Activated CD8-positive, alpha-beta memory T cell treated with anti-CD3 and anti-CD28 coated beads, Interleukin-2, amount 50 U/mL, for 24 hours (primary cell): Measurements from ENCODE around the gene TMEM175.
A peak's percentile ranks its signal among the peaks of the same experiment; 100 is the strongest.
"Not testable (repeated sequence)": the region's sequence is repeated elsewhere in the genome, so short reads cannot be mapped to it uniquely, and the experiment has no call there.

Experiments
- DNase-seq: peaks from one replicate; pipeline ENCODE4 v3.0.0-alpha.2; 2020; ENCODE audit errors: extremely low read depth

Gene TMEM175

DNA sequence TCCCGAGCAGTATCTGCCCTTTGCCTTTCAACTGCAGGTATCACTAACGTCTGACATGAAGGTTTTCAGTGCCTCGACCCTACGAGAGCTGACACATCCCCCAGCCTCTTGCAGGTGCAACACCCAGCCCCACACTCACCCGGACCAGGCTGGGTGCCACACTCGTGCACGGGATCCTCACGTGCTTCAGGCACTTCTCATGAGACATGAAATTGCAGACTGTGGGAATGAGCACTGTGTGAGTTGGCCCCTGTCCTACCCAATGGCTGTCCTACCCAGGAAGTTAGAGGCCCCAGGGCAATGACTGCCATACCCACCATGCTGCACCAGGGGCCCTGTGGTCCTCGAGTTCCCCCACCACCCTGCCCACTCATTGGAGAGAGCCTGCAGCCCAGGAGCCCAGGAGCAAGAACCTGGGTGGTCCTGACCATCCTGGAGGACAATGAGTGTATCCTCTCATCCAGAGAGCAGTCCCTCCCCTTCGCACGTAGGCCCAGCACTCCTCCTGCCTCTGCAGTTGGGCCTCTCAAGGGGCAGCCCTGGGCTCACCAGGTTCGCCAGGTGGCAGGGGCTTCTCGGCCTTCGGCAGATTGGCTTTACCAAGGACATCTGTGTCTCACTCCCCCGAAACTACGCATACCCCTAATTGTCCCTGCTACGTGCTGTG lies 38.7 kb downstream of the TMEM175 start:
- no peak for DNase-seq

DNA sequence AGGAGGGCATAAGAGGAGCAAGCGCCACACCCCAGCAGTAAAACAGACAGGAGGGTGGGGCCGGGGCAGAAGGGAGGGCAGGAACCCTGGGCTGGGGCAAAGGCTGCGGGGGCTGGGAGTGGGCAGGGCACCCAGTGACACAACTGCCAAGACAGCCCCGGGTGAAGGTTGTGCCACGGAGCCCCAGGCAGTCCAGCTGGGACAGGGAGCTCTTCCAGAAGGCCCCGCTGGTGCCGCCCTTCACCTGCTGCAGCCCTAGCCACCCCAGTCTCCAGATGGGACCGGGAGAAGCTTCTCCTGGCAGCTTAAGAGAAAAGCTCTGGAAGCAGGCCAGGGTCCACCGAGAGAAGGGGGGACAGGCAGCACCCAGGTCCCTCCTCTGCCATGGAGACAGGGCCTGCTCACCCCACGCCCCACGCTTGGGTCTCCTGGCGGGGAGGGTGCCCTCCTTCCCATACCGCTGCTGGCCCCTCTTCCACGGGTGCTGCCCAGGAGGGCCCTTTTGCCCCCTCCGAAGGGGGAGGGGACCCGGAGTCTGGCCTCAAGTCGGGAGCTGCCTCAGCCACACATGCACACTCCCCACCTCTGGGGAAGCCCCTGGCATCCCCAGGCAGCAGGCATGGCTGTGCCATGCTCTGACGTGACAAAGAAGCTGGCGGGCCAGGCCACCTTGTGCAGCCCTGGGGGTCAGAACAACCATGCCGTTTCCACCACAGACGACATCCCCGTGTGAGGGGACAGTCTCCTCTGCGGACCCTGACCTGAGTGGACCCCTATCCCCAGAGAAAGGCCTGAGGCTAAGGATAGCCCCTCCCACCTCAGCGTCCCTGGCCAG lies 39.6 kb downstream of the TMEM175 start:
- DNase-seq, result no peak

DNA sequence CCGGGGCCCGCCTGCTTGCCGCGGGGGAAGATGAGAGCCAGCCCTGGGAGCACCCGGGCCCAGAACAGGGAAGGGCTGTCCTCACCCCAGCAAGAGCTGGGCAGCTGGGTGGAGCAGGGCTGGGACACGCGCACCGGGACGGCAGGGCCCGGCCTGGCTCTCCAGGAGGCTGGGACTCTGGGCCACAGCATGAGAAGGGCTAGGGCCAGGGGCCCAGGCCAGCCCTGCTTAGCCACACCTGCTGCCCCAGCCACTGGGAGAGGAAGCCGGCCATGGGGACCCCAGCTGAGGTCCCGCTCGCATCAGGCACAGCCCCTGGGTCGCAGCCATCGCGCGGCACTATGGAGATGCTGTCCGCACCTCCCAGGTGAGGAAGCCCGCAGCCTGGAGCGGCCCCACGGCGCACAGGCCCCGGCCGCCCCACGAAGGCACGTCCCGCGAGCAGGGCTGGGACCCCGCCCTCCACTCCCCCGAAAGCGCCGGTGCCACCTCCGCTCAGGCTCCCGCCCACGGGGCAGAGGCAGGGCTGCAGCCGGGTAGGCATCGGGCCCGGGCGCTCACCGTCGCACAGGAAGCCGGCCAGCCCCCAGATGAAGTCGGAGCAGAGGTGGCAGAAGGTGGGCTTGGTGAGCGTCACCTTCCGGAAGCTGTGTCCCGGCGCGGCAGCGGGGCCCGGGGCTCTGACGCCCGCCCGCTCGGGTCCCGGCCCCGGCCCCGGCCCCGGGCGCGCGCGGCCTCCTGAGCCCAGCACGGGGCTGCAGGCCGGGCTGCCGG lies 40.6 kb downstream of the TMEM175 start:
- no peak for DNase-seq

DNA sequence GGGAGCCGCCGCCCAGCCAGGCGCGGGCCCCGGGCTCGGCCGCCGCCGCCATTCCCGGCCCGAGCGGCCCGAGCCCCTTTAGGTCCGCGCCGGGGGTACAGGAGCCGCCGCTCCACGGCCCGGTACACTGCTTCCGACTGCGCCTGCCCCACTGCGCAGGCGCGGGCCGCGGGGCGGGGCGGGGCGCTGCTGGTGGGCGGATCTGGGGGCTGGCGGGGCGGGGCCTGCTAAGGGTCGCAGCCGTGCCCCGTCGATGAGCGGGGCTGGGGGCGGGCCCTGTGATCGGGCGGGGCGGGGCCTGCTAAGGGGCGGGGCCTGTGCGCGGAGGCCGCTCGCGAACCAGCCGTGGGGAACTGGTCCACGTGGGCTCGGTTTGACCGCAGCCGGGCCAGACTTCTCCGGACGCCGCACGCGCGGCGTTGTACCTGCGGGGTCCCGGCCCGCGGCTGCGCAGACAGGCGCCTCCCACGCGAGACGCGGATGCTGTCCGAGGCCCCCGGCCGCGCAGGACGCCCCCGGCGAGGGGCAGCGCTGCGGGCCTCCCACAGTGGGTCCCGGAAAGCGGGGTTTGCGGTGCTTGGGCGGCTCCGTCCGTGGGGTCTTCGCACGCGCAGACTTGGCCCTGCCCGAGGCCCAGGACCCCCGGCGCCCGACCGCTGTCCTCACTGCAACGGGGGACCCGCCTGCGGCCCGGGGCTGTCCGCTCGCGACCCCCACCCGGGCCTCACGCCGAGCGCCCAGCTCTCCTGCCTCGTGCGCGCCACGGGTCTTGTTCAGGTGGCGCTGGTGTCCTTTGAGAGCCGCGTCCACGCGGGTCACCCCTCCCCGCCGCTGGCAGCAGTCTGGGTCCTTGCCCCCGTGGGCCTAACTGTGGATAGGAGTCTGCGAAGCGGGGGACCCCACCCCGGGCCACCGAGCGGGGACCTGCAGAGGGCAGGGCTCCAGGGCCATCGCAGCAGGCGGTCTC lies 41.5 kb downstream of the TMEM175 start, which contains the start of gene DGKQ:
DGKQ (minus strand) TSS at position 139 of the 967 bp plus-strand sequence; CDS start at position 52, 87 bp downstream.
- peak; percentile 49 for DNase-seq

DNA sequence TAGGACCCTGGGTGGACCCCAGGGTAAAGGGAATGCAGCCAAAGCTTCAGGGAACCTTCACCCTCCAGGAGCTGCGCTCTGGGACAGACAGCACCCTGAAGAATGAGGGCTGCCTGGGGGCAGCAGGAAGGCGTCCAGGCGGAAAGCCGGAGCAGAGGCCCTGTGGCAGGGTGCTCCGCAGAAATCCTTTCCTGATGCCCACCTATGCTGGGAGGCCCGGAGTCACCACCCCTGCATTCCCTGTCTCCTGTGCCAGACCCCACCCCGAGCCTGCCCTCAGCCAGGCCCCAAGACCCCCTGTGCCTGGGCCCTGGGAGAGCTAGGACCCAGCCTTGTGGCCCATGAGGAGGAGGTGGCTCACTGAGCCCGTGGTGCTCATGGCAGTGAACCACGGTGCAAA lies 42.4 kb downstream of the TMEM175 start:
- no peak for DNase-seq

DNA sequence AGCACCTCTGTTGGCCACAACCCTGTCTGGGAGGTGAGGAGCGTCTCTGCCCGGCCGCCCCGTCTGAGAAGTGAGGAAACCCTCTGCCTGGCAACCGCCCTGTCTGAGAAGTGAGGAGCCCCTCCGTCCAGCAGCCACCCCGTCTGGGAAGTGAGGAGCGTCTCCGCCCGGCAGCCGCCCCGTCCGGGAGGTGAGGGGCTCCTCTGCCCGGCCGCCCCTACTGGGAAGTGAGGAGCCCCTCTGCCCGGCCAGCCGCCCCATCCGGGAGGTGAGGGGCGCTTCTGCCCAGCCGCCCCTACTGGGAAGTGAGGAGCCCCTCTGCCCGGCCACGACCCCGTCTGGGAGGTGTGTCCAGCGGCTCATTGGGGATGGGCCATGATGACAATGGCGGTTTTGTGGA lies 43.8 kb downstream of the TMEM175 start:
- DNase-seq, result not testable (repeated sequence)

DNA sequence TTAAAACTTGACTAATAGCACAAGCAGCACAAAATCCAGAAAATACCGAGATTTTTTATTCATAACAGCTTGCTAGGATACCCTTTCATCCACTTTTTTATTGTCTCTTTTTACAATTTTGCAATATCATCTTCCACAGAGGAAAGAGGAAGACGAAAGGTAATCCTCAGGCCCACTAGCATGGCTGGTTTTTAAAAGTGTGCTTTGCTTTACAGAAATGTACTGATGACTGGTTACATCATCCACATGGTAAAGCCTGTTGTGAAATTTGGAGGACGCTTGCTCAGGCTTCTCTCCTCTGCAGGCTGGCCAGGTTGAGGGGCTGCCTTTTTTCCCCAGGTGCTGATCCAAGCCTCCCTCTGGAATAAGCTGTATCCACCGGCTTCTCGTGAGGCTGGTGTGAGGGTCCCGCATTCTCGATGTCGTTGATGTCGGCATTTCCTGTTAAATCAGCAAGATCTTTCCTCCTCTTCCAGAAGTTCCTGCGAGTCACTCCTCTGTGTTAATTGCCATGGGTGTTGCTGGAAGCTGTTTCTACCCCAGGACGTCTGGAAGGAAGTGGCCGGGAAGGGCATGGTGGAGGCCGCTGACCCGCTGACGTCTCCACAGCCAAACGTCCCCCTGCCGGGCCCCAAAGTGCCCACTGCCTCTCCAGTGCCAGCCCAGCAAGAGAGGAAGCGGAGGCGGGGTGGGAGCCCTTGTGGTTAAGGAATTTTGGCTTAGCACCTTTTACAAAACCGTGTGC lies 46.9 kb downstream of the TMEM175 start:
- DNase-seq, result no peak

DNA sequence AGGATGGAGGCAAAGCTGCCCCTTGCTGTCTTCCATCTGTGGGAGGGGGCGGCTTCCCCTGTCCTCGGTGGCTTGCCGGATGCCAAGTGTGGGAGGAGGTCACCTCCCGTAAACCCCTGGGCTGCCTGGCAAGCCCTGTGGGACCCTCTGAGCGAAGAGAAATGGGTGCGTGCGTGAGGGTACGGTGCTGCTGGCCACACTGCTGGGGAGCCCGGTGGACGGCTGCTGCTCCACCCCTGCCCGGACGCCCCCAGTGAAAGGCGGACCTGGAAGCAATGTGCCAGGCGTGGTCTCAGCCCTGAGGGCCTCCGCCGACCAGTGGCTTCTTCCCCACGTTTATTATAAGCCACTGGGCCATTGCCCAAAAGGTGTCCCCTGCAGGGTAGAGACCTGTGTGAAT lies 50.0 kb downstream of the TMEM175 start:
- DNase-seq, result no peak

DNA sequence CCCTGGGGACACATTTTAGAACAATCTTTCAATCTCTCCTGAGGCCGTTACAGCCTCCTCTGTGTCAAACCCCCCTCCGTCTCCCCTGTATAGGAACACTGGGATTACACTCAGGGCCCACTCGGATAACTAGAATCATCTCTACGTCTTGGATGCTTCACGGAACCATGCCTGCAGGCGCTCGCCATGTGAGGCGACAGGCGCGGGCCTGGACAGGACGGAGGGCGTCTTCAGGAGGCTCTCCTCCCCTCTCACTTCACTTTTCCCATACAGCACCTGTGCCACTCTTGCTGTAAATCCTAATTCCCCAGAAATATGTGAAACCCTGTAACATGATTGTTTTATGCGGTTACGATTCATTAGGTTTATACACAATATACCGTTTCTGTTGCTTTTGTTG lies 50.6 kb downstream of the TMEM175 start:
- DNase-seq, result no peak

DNA sequence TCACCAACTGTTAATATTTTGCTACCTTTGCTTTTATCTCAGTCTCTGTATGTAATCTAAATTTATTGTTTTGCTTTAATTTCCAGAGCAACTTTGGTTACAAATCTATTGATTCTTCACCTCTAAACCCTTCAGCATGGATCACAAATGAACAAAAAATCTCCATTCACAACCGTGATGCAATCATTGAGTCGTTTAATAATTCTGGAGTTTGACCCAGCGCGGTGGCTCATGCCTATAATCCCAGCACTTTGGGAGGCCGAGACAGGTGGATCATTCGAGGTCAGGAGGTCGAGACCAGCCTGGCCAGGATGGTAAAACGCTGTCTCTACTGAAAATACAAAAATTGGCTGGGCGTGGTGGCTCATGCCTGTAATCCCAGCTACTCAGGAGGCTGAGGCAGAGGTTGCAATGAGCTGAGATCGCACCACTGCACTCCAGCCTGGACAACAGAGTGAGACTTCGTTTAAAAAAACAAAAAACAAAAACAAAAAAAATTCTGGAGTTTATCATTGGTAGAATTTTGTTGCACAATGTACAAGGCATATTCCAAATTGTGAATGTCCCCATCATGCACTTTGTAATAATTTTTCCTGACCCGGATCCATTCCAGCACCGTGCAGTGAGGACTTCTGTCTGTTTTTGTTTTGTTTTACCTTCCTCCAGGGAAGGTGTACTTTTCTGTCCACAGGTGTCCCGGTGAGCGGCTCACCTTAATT lies 52.2 kb downstream of the TMEM175 start:
- no peak for DNase-seq

DNA sequence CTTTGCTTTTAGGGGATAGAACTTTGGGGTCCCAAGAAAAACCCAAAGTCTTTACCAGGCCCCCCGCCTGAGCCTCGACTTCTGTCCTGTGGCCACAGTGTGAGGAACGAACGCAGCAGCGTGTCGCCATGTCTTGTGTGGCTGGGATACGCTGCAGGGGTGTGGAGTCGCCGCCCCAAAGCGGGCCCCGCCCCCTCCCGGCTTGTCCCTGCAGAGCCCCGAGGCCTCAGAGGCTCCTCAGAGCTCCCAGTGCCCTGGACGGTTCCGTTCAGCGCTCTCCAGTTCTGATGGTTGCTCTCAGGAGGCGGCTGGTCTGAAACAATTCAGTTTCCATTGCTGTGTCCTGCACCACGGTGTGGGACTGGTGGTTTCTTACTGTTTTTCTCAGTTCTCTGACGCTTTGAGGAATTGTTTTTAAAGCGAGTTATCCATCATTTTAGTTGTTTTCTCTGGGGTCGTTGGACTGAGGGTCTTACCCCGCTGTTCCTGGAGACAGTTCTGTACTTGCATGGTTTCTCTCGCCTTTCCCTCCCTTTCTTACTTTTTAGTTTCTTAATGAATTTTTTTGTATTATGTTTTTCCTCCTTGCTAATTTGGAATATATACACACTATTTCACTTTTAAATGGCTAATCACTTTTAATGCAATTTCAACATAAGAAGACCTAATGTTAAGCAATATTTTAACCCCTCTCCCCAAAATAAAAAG lies 53.0 kb downstream of the TMEM175 start:
- peak; percentile 35 for DNase-seq

DNA sequence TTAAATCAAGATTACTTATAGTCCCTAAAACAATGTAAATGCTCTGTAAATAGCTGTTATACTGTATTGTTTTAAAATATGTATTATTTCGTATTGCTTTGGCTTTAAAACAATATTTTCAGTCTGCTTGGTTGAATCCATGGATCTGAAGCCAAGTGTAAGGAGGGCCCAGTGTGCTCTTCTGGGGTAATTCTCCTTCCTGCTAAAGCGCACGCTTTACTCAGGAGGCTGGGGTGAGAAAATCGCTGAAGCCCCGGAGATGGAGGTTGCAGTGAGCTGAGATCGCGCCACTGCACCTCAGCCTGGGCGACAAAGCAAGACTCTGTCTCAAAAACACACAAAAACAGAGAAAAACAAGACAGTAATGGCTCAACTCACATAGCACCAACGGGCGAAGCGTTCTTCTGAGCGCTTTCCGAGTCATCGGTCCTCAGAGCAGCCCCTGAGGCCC lies 54.2 kb downstream of the TMEM175 start:
- DNase-seq, result no peak

DNA sequence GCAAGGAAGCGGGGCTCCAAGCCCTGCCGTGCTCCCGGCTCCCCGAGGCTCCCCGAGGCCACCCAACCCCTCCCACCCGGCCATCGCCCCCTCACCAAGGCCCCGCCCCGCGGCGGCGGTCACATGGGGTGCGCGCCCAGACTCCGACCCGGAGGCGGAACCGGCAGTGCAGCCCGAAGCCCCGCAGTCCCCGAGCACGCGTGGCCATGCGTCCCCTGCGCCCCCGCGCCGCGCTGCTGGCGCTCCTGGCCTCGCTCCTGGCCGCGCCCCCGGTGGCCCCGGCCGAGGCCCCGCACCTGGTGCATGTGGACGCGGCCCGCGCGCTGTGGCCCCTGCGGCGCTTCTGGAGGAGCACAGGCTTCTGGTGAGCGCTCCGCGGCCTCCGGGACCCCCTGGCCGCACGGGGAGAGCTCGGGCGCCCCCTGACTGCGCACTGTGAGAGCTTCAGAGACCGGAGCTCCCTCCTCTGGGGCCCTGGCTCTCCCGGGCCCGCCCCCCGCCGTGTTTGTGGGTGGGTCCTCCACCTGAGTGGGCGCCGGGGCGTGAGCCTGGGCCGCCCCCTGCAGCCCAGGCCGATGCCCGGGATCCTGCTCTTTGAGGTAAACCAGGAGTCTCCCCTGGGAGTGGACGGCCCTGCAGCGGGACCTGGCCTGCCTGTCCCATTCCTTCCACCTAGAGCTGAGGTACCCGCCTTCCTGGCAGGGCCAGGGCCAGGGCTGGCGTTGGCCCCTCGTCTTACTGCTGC lies 54.8 kb downstream of the TMEM175 start, which contains the start of gene IDUA:
IDUA (plus strand) TSS at position 166 of the 745 bp plus-strand sequence; CDS start at position 207, 41 bp downstream.
- DNase-seq, result peak; percentile 58

DNA sequence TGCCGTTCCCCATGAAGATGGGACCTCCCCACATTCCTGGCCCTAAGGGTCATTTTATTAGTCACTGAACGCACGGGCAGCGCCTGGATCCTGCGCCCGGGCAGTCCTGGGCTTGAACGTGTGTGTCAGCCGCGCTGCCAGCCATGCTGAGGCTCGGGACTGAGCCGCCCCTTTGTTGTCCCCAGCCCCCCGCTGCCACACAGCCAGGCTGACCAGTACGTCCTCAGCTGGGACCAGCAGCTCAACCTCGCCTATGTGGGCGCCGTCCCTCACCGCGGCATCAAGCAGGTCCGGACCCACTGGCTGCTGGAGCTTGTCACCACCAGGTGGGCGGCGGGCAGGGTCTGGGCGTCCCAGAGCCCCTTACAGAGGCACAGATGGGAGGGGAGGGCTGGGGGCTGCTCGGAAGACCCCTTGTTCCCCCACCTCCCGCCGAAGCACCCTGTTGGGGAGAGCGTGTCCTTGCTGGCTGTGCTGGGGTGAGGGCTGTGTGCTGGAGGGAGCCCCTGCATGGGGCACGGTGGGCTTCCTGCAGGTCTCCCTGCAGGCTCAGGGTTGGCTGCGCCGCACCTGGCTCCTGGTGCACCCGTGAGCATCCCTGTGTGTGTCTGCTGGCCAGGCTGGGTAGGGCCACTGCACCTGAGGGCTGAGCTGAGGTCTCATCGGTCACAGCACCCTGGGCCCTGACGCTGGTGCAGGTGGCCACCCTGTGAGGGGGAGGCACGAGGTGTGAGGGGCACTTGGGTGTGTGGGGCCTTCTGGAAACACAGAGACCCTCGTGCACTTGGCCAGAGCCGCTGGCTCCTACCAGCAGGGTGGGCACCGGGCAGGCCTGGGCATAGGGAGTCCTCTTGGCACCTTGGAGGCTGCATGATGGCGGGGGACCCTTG lies 55.6 kb downstream of the TMEM175 start:
- no peak for DNase-seq

DNA sequence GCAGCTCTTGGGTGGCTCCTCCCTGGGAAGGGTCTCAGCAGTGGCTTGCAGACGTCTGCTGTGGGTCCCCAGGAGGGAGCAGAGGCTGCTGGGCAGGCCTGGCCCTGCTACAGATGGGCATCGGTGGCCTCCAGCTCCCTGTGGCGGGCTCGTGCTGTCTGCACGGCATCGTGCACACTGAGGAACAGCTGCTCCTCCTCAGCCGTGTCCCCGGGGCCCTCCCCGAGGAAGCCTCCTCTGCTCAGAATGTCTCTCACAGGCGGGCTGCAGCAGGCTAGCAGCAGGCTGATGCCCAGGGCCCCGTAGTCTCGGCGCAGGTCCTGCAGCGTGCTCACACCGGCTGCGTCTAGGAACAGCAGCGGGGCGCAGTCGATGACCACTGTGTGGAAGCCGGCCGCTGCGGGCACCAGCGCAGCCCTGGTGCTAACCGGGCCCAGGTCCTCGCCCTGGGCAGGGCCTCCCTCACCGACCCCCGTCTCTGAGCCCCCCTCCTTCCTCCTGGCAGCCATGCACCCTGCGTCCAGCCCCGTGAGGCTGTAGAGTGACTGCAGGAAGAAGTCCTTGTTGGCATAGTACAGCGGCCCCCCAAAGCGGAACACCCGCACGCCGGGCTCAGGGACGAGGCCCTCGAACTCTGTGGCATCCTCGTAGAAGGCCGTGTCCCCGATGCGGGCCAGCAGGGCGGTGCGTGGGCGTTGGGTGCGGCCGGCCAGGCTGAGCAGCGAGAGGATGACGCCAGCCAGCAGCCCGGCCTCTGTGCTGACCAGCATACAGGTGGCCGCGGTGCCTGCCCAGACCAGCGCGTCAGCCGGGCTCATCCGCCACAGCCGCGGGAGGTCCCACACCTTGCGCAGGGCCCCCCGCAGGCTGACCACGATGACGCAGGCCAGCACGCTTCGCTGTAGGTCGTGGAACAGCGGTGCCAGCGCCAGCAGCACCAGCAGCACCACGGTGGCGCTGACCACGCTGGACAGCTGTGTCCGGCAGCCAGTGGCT lies 56.8 kb downstream of the TMEM175 start:
- DNase-seq, result no peak
